Measurements from ENCODE around the gene GID8. TPM values are rescaled to one million over a fixed set of nuclear protein-coding genes. Genes with fewer than 3 reads are reported as not detected.

Gene GID8
- total RNA-seq, 1 experiment from 2014 or later = 25.8 TPM

DNA sequence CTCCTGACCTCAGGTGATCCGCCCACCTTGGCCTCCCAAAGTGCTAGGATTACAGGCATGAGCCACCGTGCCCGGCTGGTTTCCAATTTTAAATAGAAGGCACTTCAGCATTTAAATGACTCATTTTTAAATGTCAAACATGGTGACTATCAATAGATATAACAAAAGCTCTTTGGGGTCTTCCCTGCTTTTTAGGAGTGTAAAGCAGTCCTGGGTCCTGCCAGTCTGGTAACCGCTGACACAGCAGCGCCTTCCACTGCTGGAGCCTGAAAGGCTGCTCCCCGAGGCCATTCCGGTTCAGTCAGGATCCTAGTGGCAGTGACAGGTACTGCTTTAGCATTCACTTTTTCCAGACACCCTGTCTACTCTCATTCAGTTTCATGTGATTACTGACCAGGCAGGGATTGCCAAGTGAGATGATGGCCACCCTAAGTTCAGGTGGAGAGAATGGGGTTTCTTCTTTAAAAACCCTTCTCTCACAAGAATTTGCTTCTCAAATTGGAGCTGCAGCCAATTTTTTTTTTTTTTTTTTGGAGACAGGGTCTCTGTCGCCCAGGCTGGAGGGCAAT is 16.7 kb upstream of the GID8 start:
- peak; percentile 61 for DNase-seq (ENCODE audit: low spot score)

DNA sequence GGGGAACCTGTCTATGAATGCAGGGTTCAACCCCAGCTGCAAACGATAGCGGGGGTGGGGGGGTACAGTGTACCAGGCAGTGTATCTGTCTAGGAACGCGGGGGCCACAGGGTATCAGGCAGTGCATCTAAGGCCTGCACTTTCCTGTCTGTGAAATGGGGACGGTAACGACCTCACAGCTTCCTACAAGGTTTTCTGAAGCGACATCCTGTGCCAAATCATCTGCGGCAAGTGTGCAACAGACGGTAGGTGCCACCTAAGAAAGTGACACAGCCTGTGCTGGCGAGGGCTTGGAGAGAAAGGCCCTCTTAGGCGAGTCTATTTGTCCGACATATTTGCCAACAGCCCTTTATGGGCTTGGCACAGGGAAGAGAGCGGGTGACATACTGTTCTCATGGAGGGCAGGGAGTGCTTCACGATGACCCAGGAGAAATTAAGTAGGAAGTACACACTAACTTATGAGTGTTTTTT is 15.5 kb upstream of the GID8 start:
- DNase-seq (ENCODE audit: low spot score) = no peak

DNA sequence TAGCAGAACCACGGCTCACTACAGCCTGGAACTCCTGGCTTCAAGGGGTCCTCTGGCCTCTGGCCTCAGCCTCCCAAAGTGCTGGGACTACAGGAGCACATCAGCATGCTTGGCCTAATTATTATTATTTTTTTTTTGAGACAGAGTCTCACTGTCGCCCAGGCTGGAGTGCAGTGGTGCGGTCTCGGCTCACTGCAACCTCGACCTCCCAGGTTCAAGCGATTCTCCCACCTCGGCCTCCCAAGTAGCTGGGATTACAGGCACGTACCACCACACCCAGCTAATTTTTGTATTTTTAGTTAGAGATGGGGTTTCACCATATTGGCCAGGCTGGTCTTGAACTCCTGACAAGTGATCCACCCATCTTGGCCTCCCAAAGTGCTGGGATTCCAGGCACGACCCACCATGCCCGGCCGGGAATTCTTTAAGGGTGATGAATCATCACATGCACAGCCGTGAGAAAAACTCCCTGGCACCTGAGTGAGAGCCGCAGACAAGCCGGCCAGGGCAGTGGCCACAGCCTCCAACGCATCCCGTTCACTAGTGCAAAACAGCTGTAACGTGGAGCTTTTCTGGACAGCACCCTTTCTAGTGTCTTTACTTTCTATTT is 14.8 kb upstream of the GID8 start:
- DNase-seq (ENCODE audit: low spot score) = peak; percentile 92

DNA sequence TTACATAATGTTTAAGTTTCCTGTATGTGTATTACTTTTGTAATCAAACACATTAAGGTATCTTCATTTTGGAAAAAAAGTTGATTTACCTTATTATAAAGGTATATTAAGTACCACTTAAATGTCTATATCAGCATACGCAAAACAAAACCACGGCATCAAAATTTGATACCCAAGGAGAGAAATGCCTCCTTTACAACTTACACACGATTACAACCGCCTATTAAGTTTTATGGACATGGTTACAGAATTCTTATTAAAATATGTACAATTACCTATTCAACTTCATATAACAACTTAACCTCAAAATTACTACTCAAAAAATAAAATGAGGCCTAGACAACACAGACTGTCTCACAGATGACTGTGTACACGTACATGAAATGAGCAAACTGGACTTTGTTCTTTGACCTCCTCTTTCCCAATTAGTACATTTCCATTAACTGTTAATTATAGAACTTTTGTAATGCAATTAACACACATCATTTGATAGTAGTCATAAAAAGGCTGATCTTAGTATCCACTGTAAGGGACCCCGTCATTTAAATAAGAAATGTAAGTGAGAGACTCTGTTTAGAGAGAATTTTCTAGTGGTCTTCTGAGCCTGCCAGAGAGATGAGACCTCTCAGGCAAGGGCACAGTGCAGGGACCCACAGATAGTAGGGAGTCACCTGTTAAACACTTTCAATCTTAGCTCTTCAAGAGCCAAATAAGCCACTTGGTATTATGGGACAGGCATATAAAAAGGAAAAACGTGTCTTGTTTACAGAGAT is 14.1 kb upstream of the GID8 start:
- no peak for DNase-seq (ENCODE audit: low spot score)

DNA sequence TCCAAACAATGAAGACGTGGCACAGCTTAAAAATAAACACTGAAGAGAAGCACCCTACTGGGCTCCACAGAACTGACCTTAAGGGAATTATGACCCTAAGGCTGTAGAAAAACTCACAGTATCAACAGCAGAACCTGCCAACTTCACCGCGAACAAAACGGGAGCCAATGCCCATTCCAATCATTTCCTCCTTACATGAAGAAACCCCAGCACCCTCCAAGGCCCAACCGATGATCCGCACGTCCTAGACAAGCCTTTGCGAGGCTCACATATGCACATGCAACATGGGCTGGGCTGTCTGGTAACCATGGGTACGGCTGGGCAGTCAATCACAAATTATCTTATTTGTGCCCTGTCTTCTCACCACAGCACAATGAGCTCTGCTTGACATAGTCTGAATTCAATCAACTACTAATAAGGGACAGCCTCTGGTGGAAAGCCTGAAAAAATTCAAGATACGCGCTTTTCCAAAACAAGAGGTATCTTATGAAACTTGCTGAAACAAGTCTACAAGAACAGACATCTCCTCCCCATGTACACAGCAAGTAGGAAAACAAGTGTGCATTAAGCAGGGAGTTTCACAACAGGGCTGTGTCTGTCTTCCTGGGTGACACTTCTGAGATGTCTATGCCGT is 13.4 kb upstream of the GID8 start:
- no peak for DNase-seq (ENCODE audit: low spot score)

GRCh38 chr20:62925076-62925419 is 12.9 kb upstream of the GID8 start:
- DNase-seq (ENCODE audit: low spot score) = no peak

DNA sequence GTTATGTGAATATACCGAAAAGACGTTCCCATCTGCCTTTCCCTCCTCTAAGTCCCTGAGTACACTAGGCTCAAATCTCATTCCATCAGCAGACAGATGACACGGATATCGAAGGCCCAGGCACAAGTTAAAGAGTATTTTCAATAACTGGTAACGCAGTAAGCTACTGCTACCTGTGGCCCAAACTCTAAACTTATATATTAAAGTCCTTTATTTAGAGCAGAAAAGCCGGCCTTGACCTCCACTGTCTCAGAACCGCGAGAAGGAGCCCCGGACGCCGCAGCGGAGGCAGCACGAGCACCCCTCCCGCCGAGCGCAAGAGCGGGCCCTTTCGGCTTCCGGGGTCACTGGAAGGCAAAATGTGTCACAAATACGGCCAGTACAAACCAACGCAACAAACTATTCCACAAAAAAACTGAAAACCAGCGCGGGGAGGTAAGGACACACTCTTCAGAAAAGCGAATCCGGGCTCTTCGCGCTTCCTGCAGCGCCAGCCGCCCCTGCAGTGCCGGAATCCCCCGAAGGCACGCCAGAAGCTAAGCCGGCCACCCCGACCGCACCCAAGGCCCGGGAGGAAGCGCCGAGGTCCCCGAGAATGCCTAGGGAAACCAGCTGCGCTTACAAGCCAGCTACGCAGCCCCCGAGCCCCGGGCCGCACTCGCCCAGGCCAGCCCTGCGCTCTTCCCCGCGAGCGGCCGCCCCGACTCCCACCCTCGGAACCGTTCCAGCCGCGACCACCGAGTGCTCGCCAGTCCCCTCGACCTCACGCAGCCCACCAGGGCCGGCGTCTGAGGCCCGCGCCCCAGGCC is 12.3 kb upstream of the GID8 start:
- no peak for DNase-seq (ENCODE audit: low spot score)

DNA sequence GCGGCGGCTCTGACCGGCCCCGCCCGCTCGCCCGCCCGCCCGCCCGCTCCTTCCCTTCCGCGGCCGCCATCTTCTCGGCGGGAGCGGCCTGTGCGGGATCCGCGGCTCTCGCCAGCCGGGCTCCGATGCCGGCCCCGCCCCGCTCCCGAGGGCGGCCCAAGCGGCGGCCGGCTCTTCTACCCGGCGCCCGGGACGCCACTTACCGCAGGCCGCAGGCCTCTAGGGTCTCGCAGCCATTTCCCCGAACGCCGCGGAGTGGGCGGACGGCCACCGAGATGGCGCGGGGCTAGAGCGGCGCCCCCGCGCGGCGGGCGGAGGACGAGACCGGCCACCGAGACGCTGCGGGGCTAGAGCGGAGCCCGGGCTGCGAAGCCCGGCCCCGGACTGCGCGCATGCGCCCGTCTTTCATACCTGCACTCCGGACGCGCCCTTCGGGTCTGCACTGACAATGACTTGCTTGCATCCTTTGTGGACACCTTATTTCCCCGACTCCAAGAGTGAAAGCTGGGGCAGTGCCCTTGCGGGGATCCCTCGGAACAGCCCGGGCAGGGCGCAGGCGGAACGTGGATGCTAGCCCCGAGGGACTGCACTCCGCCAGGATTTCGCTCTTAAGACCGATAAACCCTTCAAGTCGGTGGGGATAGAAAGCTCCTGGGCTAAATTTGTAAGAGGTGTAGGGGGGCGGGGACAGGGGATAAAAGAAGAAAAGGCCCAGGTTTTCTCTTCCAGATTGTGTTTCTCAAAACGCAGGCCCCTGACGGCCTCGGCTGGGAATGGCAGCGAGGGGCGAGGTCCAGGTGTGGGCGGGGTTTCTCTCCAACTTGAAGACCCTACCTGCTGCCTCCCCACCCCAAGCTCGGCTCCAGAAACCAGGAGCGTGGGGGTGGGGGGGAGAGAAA is 11.5 kb upstream of the GID8 start, which contains the start of gene DIDO1:
Gene DIDO1, minus strand, starts transcription at position 277 of the 899 bp plus-strand sequence.
- peak; percentile 77 for DNase-seq (ENCODE audit: low spot score)

- no peak for DNase-seq (ENCODE audit: low spot score)
These were observed 10.7 kb upstream of the GID8 start for GRCh38 chr20:62927128-62927705.

- no peak for DNase-seq (ENCODE audit: low spot score)
These were observed 9.6 kb upstream of the GID8 start for GRCh38 chr20:62928246-62928939.

DNA sequence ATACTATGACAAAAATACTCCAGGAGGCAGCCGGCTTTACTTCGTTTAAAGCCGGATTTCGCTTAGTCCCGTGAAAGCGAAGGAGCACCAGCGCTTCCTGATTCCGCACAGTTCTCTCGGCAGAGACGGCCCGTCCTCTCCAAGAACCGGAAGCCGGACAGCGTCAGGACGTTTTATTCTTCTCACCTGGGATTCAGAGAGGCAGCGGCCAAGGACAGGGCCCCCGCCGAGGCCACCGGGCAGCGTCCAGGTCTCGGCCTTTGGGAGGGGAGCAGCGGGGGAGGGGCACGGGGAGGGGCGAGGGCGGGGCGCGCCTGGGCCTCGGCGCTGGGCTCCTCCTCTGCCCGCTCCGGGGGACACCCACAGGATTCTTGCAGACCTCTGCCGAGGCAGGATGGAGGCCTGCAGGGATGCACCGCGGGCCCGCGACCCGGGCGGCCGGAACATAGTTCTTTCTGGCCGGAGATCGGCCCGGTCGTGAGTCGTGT is 8.9 kb upstream of the GID8 start:
- no peak for DNase-seq (ENCODE audit: low spot score)

DNA sequence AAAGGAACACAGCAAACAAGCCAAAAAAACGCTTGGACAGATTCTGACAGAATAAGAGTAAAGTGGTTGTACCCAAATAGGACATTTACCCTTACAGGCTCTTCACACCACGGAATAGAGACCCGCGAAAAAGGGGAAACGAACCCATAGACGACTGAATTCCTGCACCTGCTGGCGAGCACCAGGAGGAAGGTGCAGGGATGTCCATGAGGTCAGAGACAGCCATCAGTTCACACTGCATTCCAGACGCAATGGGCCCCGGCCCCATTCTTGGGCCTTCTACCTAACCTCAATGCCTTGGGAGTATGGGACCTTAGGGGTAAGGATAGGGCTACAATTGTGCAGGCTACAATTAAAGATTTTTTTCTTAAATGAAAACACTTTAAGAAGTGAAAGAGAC is 6.5 kb upstream of the GID8 start:
- DNase-seq (ENCODE audit: low spot score) = no peak

DNA sequence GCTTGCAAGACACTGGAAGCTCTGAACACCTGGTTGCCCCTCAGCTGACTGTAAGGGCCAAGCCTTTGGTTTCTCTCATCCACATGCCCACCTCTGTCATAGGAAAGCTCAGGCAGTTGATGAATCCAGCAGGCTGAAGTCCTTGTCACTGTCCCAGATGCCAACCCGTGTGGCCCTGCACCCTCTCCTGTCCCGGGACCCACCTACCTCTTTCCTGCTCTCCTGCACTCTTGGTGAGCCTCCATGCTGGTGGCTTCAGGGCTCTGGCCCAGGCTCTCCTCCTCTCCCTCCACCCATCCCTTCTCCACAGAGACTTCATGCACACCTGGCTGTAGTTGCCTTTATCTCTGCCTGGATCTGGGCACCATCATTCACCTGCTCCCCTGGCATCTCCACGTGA is 4.0 kb upstream of the GID8 start:
- DNase-seq (ENCODE audit: low spot score) = no peak

DNA sequence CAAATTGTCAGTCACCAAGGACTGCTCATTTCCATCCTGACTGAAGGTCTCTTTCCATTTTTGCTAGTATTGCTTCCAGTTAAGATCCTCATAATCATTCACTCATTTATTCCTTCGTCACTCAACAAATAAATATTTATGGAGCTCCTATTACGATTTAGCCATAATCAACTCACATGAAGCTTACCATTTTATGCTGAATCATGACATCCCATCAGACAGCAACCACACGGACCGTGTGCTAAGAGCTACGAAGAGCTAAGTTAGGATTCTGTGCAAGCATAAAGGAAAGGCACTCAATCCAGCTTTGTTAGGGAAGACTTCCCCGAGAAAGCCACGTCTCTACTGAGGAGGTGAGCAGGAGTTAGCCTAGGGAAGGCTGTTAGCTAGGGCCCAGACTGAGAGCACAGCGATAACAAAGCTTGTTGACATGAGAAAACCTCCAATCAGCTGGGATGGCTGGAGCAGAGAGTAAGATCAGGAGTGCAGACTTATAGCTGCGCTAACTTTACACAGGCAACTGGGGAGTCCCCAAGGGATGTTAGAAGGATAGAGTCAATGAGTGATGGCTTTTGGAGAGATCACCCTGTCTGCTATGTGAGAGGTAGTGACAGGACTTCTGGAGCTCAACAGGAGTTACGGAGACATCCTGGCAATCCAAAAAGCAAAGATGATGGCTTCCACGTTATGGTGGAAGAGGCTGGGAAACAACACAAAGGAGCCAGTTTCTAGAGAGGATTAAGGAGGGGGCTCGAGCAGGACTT is 2.6 kb upstream of the GID8 start:
- no peak for DNase-seq (ENCODE audit: low spot score)

DNA sequence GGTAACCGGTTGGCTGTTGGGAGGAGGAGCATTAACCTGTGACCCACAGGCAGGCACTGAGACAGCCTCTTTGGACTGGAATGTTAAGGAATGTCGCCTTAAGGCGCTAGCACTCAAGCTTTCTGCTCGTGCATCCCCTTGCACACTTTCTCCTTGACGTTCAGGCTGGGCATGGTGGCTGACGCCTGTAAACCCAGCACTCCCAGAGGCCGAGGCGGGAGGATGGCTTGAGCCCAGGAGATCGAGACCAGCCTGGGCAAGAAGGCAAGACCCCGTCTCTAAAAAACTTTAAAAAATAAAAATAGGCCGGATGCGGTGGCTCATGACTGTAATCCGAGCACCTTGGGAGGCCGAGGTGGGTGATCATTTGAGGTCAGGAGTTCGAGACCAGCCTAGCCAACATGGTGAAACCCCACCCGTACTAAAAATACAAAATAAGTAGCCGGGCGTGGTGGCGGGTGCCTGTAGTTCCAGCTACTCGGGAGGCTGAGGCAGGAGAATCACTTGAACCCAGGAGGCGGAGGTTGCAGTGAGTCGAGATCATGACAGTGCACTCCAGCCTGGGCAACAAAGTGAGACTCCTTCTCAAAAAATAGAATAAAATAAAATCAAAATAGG is 1.9 kb upstream of the GID8 start:
- no peak for DNase-seq (ENCODE audit: low spot score)

DNA sequence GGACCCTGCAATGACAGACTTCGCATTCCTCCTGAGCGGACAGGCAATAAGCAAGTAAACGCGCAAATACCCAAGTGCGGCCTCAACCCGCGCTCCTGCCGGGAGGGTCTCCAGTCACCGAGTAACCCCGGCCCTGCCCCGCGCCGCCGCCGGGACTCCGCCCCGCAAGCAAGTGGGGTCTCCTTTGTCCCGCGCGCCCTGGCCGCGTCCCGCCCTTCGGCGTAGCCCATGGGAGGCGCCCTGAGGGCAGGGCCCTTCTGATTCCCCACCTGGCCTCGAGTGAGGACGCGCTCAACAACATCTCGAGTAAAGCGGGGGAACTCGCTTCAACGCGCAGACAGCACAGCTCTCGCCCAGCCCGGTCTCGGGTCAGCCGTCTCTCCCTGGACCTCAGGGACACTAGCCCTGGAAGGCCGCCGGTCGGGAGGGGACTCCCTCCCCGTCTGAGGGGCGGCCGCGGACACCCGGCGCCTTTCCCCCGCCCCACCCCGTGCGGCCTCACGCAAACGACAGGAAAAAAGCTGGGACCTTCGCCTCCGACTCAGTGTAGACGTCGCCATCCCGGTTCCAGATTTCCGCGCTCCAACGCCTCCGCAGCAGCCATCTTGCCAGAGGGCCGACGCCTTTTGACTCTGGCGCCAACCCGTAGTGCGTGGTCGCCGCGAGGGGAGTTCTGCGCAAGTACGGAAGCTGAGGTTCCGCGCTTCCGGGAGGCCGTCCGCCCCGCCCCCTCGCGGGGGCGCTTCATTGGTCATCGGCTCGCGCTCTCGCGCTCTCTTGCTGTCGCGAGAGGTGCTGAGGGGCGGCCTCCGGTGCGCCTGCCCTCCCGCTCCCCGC is 461 bp upstream of the GID8 start:
- peak; percentile 89 for DNase-seq (ENCODE audit: low spot score)

GRCh38 chr20:62940875-62941274 is 2.9 kb downstream of the GID8 start:
- no peak for DNase-seq (ENCODE audit: low spot score)
